HG02759 (cell line): Measurements from ENCODE around the gene FAM174A.
"Not testable (repeated sequence)": the region's sequence is repeated elsewhere in the genome, so short reads cannot be mapped to it uniquely, and the experiment has no call there.

ENCODE experiments used
- ATAC-seq: cut with Tn5 transposase; IDR thresholded peaks from one replicate; pipeline ENCODE4 v1.9.1; 2021; ENCODE audit warnings: mild to moderate bottlenecking, moderate library complexity; ENCODE audit not compliant: unreplicated experiment

Gene FAM174A

DNA sequence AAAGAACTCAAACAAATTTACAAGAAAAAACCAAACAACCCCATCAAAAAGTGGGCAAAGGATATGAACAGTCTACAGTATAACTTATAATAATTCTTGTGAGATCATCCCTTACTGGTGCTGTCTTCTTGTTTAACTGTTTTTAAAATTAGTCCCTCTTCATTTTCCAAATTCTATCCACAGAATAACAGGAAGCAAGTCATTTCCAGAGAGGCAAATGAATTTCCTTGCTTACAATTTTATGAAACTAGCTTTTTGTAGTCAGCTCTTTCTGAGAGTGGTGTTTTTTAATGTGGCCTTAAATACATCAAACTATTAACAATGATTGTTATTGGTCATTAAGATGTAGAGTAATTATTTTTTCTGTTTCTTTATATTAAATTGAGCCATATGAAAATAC is 40.6 kb downstream of the FAM174A start:
- no peak for ATAC-seq

DNA sequence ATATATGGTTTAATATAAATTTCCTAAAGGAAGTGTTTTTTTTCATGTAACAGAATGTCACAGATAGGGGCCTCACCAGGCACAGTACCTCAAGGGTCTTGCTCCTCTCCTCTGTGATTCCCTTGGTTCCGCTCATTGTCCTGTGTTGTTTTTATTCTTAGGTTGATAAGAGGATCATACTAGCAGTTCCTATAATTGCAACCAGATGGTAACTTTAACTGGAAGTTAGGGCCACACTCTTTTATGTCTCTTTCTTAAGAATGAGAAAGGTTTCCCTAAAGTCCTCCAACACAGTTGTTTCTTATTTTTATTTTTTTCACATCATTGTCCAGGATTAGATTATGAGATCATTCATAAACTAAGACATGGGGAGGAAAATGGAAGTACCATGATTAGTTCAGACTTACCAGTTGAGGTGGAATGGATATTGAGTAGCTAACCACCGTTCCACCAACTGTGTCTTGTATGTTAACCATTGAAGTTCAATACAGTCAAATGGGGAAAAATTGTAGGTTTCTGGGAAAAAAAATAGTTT is 41.1 kb downstream of the FAM174A start:
- ATAC-seq: no peak

DNA sequence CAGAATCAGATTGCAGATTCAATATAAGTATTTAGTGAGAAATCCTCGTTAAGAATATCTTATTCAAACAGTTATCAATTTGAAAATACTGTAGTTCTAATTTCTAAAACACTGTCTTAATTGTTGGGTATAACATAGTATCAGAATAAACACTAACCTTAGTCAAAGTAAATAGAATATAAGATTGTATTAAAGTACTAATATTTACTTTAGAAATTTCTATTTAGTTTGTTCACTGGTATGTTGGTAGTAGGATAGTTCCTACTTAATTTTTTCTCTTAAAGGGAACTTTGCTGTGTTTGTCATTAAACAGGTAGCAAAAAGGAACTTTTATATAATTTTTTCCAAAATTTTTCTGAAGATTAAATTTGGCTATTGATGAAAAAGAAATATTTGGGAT is 42.3 kb downstream of the FAM174A start:
- ATAC-seq: no peak

DNA sequence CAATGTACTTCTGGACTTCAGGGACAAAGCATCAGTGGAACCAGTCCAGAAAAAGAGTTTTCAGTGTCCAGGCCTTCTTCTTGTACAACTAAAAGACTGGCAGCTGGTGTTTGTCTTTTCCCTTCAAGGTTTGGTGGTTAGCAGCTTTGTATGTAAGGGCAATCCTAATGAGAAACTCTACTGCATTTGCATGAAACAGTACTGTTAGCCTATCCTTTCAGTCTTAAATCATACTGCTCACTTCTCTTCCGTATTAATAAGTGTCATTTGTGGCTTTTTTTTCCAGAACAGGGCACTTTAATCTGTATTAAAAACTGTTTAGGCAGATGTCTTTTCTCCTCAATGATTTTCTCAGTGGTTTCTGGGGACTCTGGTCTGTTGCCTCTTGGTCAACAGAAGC is 48.9 kb downstream of the FAM174A start:
- peak; percentile 95 for ATAC-seq

DNA sequence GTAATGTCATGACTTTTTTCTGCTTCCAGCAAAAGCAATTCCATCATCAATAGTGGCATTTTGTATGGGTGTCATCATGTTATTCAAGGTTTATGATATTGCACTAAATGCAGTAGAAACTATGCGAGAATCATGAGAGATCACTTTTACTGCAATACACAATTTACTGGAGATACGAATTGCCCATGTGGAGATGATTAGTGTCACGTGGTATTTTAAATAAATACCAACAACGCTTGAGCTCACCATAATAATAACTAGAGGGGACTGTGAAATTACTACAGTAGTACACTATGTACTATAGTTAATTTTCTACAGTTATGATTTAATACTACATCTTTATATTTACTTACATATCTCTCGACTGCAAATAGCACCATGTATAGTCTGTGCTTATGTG is 49.7 kb downstream of the FAM174A start:
- no peak for ATAC-seq

DNA sequence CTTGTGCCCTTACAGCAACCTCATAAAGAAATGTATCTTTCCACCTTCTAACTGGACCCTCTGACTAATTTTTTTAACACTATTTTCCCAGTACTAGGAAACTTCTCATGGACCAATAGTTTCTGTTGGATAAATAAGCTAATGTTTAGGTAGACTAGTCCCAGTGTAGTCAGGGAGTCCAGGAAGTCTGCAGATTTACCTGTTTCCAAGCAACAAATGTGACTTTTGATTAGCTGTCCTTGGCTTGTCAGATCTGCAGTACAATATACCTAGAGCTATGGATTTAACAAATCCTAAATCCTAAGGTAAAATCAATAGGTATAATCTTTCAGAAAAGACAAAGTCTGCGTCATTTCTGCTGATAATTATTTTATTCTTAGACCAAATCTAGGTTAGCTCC is 55.7 kb downstream of the FAM174A start:
- ATAC-seq: no peak

DNA sequence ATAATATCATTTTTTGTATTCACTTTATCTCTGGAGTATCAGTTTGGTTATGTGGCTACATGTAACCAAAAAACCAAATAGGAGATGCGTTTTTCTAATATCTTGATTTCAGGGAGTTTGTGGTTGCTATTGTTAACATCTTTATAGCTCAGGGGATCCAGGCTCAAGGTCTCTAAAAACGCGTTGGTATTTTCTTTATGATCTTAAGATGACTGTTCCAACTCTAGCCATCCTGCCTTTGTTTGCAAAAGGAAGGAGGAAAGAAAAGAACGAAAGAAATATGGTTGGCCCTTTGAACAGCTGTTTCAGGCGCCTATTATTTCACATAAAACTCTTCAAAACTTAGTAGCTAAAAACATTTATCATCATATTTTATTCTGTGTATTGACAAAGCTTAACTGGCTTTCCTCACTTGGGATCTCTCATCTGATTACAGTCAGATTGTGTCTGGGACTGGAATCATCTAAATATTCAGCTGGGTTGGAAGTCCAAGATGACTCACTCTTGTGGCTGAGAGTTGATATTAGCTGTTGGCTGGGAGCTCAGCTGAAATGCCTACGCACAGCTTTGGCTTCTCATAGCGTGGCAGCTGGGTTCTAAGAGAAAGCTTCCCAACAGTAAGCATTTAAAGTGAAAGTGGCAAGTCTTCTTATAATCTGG is 60.1 kb downstream of the FAM174A start:
- ATAC-seq: no peak

DNA sequence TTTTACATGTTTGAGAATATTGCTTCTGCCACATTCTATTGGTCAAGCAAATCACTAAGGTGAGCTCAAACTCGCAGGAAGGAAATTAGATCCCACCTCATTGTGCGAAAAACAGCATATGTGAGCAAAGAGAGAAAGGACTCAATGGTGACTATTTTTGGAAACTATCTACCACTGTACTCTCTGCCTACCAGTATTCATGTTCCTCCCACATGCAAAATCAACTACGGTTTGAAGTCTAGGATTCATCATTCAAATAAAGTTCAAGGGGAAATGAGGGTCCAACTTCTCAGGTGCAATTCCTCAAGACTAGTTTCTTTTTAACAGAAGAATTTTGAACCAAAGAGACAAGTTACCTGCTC is 60.6 kb downstream of the FAM174A start:
- ATAC-seq: no peak

DNA sequence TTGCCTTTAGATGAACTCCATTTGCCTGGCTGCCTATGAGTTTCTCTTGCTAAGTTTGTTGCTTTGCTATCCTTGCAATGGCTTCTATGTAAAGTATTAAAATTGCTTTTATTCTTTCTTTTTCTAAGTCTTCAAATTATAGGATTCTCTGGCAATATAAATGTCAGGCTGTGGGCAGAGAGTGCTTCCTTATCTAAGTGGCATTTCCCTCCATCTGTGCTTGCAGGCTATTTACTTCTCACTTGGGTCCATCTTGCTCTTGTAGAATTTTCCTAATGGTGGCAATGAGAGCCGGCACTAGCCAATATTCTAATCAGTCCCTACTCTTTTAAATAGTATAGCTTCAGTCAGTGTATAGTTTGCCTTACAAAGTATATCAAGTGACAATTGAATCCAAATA is 63.3 kb downstream of the FAM174A start:
- ATAC-seq: no peak

DNA sequence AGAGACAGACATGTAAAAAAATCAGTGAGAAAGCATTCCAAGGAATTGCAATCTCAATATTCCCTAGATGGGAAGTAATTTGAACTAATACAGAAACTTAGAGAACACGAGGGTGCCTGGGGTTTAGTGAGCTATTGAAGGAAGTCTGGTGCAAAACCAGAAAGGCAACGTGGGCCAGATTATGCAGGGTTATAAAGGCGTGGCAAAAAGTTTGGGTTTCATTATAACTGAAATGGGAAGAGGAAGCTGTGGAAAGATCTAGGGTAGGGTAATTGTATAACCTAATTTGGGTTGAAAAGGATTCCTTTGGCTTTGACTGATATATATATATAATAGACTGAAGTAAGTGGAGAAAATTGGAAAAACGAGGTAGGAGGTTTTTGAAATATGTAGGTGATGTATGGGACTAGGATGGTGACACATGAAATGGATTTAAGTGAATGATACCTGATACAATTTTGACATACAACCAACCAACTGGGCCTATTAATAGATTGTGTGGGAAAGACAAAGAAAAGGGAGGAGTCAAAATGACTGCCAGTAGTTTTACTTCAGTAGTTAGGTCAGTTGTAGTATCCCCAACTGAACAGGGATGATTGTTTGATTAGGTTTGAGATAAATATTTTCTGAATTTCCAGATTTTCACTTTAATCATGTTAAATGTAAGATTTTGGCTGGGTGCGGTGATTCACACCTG is 65.3 kb downstream of the FAM174A start:
- no peak for ATAC-seq

DNA sequence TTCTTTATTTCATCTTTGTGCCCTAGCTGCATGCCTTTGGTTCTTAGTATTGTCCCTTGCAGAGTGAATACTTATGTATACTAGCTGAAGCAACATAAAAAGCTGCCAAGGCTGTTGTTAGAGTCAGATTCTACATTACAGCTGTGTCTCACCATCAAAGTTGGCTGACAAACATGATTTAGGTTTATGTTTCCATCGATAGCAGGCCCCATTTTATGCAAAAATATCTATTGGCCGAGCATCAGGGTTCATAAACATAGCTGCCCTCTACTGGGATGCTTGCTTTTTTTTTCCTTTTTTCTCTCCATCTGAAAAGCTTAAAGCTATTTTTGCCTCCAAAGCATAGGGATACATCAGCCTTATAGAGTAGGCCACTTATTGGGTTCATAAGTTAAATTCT is 68.0 kb downstream of the FAM174A start:
- ATAC-seq: no peak

DNA sequence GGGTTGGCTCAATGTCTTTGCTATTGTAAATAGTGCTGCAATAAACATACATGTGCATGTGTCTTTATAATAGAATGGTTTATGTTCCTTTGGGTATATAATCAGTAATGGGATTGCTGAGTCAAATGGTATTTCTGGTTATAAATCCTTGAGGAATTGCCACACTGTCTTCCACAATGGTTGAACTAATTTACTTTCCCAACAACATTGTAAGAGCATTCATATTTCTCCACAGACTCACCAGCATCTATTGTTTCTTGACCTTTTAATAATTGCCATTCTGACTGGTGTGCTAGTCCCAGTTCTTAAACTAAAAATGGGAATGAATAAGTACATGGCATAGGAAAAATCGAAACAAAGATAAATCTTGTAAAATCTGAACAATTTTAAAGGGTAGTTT is 68.8 kb downstream of the FAM174A start:
- ATAC-seq: not testable (repeated sequence)

DNA sequence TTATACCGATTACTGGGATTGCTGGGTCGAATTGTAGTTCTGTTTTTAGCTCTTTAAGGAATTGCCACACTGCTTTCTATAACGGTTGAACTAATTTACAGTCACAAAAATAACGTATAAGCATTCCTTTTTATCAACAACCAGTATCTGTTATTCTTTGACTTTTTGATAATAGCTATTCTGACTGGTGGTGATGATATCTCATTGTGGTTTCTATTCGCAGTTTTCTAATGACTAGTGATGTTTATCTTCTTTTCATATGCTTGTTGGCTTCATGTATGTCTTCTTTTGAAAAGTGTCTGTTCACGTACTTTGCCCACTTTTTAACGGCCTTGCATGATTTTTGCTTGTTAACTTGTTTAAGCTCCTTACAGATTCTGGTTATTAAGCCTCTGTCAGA is 74.4 kb downstream of the FAM174A start:
- ATAC-seq: no peak

DNA sequence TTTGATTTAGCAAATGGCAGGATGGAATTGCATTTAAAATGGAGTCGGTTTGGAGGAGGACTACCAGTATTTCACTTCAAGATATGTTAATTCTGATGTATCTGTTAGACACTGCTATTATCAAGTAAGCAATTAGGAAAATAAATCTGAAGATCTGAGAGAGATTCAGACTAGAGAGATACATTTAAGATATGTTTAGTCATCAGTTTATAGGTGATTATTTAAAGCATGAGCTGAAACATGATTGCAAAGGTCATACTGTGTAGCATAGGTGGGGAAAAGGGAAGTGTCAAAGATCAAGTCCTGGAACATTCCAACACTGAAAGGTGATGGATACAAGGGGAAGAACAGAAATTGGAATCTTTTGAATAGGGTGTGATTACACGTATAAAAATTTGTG is 79.1 kb downstream of the FAM174A start:
- no peak for ATAC-seq

DNA sequence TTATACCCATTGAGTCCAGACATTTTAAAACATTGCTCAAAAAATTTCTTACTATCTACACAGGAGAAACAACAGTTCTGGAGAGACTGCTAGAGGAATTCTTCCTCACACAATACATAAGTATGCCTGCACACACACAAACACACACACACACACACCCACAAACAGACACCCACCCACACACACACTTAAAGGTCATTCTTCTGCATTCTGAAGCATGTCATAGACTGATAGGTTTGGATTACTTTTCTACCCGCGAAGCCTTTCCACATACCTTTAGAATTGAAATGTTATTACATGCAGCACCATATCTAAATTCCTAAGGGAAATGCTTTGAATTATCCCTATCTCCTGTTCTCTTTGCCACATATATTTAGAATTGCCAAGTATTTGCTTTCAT is 80.2 kb downstream of the FAM174A start:
- ATAC-seq: no peak

DNA sequence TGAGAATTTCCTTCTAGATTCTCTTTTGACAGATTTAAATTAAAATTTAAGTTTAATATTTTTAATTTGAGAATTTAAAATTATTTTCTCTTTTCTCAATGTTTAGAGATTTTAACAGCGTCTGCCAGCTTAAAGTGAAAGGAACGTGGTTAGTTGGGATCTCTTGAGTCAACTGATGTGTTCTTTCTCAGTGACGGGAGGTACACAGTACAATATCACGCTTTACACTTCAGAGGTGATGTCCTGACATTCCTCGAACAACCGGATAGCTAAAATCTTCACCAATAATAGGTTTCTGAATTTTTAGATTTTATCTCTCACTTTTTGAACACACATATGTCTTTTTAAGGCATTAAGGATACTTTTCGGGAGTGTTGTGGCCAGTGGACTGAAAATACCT is 81.1 kb downstream of the FAM174A start:
- no peak for ATAC-seq

DNA sequence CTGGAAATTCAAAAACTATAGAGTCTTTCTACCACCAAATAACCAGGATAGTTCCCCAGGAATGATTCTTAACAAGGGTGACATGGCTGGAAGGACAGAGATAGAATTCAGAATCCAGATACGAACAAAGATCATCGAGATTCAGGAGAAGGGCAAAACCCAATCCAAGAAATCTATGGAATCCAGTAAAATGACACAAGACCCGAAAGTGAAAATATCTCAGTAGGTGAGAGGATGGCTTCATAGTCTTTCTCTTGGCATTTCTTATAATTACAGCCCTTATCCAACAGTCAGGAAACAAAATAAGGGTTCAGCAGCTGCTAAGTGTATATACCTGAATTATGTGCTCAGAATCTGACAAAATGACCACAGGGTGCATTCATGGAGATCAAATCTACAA is 81.8 kb downstream of the FAM174A start:
- ATAC-seq: no peak

DNA sequence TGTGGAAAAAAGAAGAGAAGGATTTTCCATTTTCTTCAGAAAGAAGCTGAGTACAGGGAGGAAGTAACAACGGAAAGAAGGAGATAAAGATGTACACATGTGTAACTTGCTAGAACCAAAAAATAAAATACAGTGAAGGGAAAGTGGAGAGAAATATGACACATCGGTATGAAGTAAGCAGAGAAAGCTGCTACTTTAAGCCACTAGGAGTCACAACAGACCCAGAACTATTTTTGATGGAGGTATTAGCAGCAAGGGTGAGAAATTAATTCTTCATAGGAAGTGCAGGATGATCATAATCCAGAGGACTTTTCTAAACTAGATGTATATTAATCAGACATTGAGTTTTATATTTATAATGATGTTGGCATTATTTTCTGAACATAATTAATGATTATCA is 88.5 kb downstream of the FAM174A start:
- peak; percentile 87 for ATAC-seq

DNA sequence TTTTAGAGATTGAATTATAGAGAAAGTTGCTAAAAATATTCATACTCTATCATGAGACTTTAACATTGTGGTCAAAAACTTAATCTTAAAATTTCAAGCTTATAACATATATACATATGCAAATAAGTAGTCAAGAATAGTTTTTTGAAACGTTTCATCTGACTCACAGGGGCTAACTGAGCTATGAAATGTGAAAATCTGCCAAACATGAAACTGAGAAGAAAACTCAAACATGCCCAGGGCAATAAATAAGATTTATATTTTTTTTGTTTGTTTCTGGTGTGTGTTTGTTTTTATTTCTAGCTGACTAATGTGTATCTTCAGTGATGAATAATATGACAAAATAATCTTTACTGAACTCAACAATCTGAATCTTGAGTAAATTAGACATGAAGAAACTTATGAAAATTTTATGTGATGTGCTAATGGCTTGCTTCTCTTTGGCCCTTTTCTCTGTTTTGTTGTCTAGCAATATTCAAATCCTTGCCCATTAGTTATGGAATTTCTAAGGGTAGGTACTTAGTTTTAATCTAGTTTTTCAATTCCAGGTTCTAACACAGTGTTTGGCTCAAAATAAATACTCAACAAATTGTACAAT is 99.9 kb downstream of the FAM174A start:
- peak; percentile 60 for ATAC-seq
